Lung (tissue), 16 donors: Measurements from ENCODE around the gene MS4A6E. TPM values are rescaled to one million over a fixed set of nuclear protein-coding genes. Genes with fewer than 3 reads are reported as not detected.

Experiments used
- ATAC-seq: fragments of 200-7000 bp; cut with Tn5 transposase; one replicate; pipeline ENCODE4 v1.9.1; 2020; ENCODE audit warnings: moderate number of reproducible peaks; ENCODE audit not compliant: insufficient read depth, low FRiP score
- DNase-seq, 3 donors: peaks; one replicate each; pipeline ENCODE4 v3.0.0-alpha.2; 2013 to 2017
- H3K27ac ChIP-seq, 2 donors: one replicate each; pipeline ENCODE4 v1.5.1; 2013; ENCODE audit warnings: mild to moderate bottlenecking in 2 of 2, moderate library complexity in 2 of 2, control low read depth in 1 of 2, inconsistent platforms in 1 of 2, low read depth in 1 of 2, low read length in 1 of 2
- H3K27me3 ChIP-seq, 3 donors: one replicate each; pipeline ENCODE4 v1.5.1; 2013; ENCODE audit warnings: low read length in 2 of 3; ENCODE audit not compliant: control insufficient read depth in 3 of 3, insufficient read depth in 3 of 3
- H3K36me3 ChIP-seq, 4 donors: one replicate each; pipeline ENCODE4 v1.5.1; 2013; ENCODE audit warnings: low read length in 4 of 4, mild to moderate bottlenecking in 1 of 4, moderate library complexity in 1 of 4; ENCODE audit not compliant: control insufficient read depth in 4 of 4, insufficient read depth in 4 of 4
- H3K4me1 ChIP-seq, 5 donors: one replicate each; pipeline ENCODE4 v1.5.1; 2013; ENCODE audit warnings: low read length in 5 of 5, mild to moderate bottlenecking in 2 of 5, moderate library complexity in 1 of 5; ENCODE audit not compliant: control insufficient read depth in 5 of 5, insufficient read depth in 5 of 5
- H3K4me3 ChIP-seq: one replicate; pipeline ENCODE4 v1.5.1; 2013; ENCODE audit warnings: mild to moderate bottlenecking, control low read depth, moderate library complexity
- H3K9ac ChIP-seq, 2 donors: one replicate each; pipeline ENCODE4 v1.5.1; 2013; ENCODE audit warnings: low read length in 2 of 2, control low read depth in 1 of 2; ENCODE audit not compliant: insufficient read depth in 1 of 2
- H3K9me3 ChIP-seq, 4 donors: one replicate each; pipeline ENCODE4 v1.5.1; 2013; ENCODE audit warnings: low read length in 3 of 4, mild to moderate bottlenecking in 1 of 4, moderate library complexity in 1 of 4; ENCODE audit not compliant: control insufficient read depth in 4 of 4, insufficient read depth in 3 of 4
- WGBS, 2 donors: extraction: QIAGEN DNeasy Blood & Tissue Kit; methylation state at CpG; one replicate each; pipeline ENCODE4 v1.1.7; 2013; 5-methylcytosine and 5-hydroxymethylcytosine counted together
- long read RNA-seq, 5 donors: transcript quantifications; one replicate each; lab custom pipeline, GENCODE V29; 2026
- polyA plus RNA-seq, 2 donors: library from polyadenylated mRNA; stranded (reverse); fragments of 200-250 nt; gene quantifications; one replicate each; pipeline ENCODE4 v1.2.1, GENCODE V29; 2013
- total RNA-seq, 2 donors: library from RNA; depleted of rRNA in 1 of 2; stranded (reverse); fragments of >200 nt in 1 of 2; gene quantifications; one replicate each; pipeline ENCODE4 v1.2.1, GENCODE V29; 2014 to 2021
- TF ChIP-seq, protein P1 (sequence below): IDR thresholded peaks from 2 replicates; pipeline ENCODE4 v1.5.1; 2012; ENCODE audit warnings: mild to moderate bottlenecking; ENCODE audit errors: control extremely low read depth, extremely low read depth
- donor health status: control.
- donor health status: control.
- donor health status: Bipolar disorder and iron deficiency.
- donor health status: healthy.
- donor health status: DM: yes; HTN: yes; CAD: no.

MS4A6E gene, protein sequence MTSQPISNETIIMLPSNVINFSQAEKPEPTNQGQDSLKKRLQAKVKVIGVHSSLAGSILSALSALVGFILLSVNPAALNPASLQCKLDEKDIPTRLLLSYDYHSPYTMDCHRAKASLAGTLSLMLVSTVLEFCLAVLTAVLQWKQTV
- total RNA-seq, result 1 to 10 TPM in 1 of 2 donors, not detected in 1; 2.6 TPM
- 1 to 10 TPM in 1 of 2 donors, under 1 TPM in 1; 0.63 to 1.0 TPM for polyA plus RNA-seq
- long read RNA-seq, donor 1, result 0 reads
- long read RNA-seq, donor 2, result 0 reads
- long read RNA-seq, donor 3, result 0 reads
- long read RNA-seq, donor 4, result 0 reads
- long read RNA-seq, donor 5, result 0 reads

- Histone ChIP-seq H3K4me1 (no peaks in the 10 kb centered on the region), H3K9me3 (peaks cover 0 to 8% (median 2%) of the 10 kb centered on the region in 4 donors), H3K27ac (no peak within 1 kb of the TSS), H3K27me3 (no peaks in the 10 kb centered on the region), H3K36me3 (no peaks in the 10 kb centered on the region), H3K9ac (no peak within 1 kb of the TSS), H3K4me3 (no peak within 1 kb of the TSS)
- ATAC-seq (no peak), DNase-seq (no peak)
- 0 to 46% methylated on average over 1 of the region's 1 CpG for WGBS, 2 donors
- TF ChIP-seq, protein P1, sequence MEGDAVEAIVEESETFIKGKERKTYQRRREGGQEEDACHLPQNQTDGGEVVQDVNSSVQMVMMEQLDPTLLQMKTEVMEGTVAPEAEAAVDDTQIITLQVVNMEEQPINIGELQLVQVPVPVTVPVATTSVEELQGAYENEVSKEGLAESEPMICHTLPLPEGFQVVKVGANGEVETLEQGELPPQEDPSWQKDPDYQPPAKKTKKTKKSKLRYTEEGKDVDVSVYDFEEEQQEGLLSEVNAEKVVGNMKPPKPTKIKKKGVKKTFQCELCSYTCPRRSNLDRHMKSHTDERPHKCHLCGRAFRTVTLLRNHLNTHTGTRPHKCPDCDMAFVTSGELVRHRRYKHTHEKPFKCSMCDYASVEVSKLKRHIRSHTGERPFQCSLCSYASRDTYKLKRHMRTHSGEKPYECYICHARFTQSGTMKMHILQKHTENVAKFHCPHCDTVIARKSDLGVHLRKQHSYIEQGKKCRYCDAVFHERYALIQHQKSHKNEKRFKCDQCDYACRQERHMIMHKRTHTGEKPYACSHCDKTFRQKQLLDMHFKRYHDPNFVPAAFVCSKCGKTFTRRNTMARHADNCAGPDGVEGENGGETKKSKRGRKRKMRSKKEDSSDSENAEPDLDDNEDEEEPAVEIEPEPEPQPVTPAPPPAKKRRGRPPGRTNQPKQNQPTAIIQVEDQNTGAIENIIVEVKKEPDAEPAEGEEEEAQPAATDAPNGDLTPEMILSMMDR, result no peak
These were observed at the start of gene MS4A6E for GRCh38 chr11:60326955-60327354. MS4A6E (plus strand) TSS chr11:60327255; CDS start chr11:60334896, 7,641 bp downstream.

DNA sequence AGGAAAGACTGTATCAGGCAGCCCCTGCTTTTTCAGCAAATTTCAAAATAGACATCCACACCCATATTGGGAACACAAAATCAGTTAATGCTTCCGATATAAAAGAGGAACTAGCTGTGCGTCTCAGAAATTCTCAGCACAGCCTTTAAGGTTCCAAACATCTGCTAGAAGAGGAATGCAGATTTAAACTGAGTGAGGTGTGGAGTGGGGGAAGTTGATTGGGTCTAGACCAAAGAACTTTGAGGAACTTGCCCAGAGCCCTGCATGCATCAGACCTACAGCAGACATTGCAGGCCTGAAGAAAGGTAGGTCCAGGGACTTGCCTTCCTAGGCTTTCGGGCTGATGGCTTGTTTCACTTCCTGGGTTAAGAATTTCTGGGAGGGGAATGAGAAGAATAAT is 46.6 kb upstream of the MS4A6E start, which contains the start of gene MS4A4A:
TSS of gene MS4A4A (plus strand) at position 255 of the 400 bp plus-strand sequence. CDS start at position 265, 10 bp downstream.
- TF ChIP-seq, protein P1, result no peak
- no peaks in the 10 kb centered on the region for H3K9me3 ChIP-seq
- no peaks in the 10 kb centered on the region for H3K27me3 ChIP-seq
- 34 to 64% methylated on average over 3 of the region's 3 CpGs for WGBS, 2 donors
- H3K9ac ChIP-seq, result no peak within 1 kb of the TSS
- ATAC-seq (peak; percentile 59), DNase-seq (peak; percentile 14 to 15 (median 14))
- peak within 1 kb of the TSS in 1 of 2 donors; percentile 73 for H3K27ac ChIP-seq
- no peak within 1 kb of the TSS for H3K4me3 ChIP-seq
- no peaks in the 10 kb centered on the region for H3K4me1 ChIP-seq
- H3K36me3 ChIP-seq, result no peaks in the 10 kb centered on the region

DNA sequence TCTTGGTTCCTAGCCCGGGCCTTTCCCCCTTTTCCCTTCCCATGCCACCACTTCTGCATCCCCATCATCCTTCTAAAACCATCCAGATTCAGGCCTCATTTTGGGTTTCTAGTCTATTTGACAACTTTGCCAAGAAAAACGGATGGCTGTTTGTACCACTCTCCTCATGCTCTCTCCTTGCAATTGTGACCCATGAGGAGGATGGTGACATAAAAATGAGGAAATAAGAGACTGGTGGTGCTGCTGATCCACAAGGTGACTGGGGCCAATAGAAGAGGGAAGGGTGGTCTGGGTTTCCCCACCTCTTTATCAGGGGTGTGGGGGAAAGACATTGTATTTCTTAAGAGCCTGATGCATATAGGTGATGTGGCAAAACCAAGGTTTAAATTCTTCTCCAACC is 45.6 kb upstream of the MS4A6E start:
- H3K27ac ChIP-seq, result no peak overlapping the region

More for the DNA sequence above, 45.6 kb upstream of the MS4A6E start:
- WGBS, 2 donors, result 38 to 63% methylated on average over 2 of the region's 2 CpGs
- no peaks in the 10 kb centered on the region for H3K9me3 ChIP-seq
- TF ChIP-seq, protein P1, result no peak
- no peaks in the 10 kb centered on the region for H3K27me3 ChIP-seq
- no peaks in the 10 kb centered on the region for H3K36me3 ChIP-seq
- DNase-seq (no peak), ATAC-seq (no peak)
- no peaks in the 10 kb centered on the region for H3K4me1 ChIP-seq
- no peak overlapping the region for H3K9ac ChIP-seq
- no peak overlapping the region for H3K4me3 ChIP-seq
